NCI-H2029 treated with DMSO at 0.1 percent for 48 hours (cell line): ENCODE results near the gene KRTAP10-12.

Experiments used
- DNase-seq: peaks from one replicate; lab custom pipeline; 2025; lab: John Stamatoyannopoulos, UW

The KRTAP10-12 gene

GRCh38 chr21:44712203-44713028 is 15.4 kb downstream of the KRTAP10-12 start:
- no peak for DNase-seq

GRCh38 chr21:44713130-44713529 is 16.2 kb downstream of the KRTAP10-12 start:
- DNase-seq, result no peak

- DNase-seq, result no peak
Measured at GRCh38 chr21:44713846-44714245, 16.9 kb downstream of the KRTAP10-12 start.

GRCh38 chr21:44714905-44715304 is 17.9 kb downstream of the KRTAP10-12 start:
- DNase-seq, result no peak

- DNase-seq, result no peak
Measured at GRCh38 chr21:44716984-44717383, 20.0 kb downstream of the KRTAP10-12 start.

- no peak for DNase-seq
Measured at GRCh38 chr21:44718093-44718492, 21.1 kb downstream of the KRTAP10-12 start.

GRCh38 chr21:44718571-44718970 is 21.6 kb downstream of the KRTAP10-12 start:
- DNase-seq, result no peak

GRCh38 chr21:44720170-44720569 is 23.2 kb downstream of the KRTAP10-12 start:
- no peak for DNase-seq

- no peak for DNase-seq
Measured at GRCh38 chr21:44722731-44723130, 25.8 kb downstream of the KRTAP10-12 start.

- DNase-seq, result no peak
Measured at GRCh38 chr21:44723177-44724131, 26.5 kb downstream of the KRTAP10-12 start.

- no peak for DNase-seq
Measured at GRCh38 chr21:44724196-44724595, 27.2 kb downstream of the KRTAP10-12 start.

- no peak for DNase-seq
Measured at GRCh38 chr21:44724926-44725325, 28.0 kb downstream of the KRTAP10-12 start.

- DNase-seq, result no peak
Measured at GRCh38 chr21:44726826-44727225, 29.9 kb downstream of the KRTAP10-12 start.

GRCh38 chr21:44727321-44727720 is 30.3 kb downstream of the KRTAP10-12 start:
- no peak for DNase-seq

- no peak for DNase-seq
Measured at GRCh38 chr21:44727757-44728156, 30.8 kb downstream of the KRTAP10-12 start.

GRCh38 chr21:44728716-44729115 is 31.7 kb downstream of the KRTAP10-12 start:
- no peak for DNase-seq

- no peak for DNase-seq
Measured at GRCh38 chr21:44729336-44730027, 32.5 kb downstream of the KRTAP10-12 start.

GRCh38 chr21:44730028-44730395 is 33.0 kb downstream of the KRTAP10-12 start:
- no peak for DNase-seq

- DNase-seq, result no peak
Measured at GRCh38 chr21:44730951-44731579, 34.1 kb downstream of the KRTAP10-12 start.

GRCh38 chr21:44732263-44732662 is 35.3 kb downstream of the KRTAP10-12 start:
- DNase-seq, result no peak

GRCh38 chr21:44732956-44733355 is 36.0 kb downstream of the KRTAP10-12 start:
- no peak for DNase-seq
